Keratinocyte (primary cell): Measurements from ENCODE around the gene ANKUB1. TPM values are rescaled to one million over a fixed set of nuclear protein-coding genes. Genes with fewer than 3 reads are reported as not detected.

Experiments
- DNase-seq: peaks from one replicate; pipeline ENCODE4 v3.0.0-alpha.2; 2011; ENCODE audit warnings: low read depth, missing footprints, low spot score
- FAIRE-seq: peaks from 2 replicates; lab custom pipeline; 2011; peaks lifted over from hg19 to GRCh38; lab: Jason Lieb, UNC
- H2AFZ ChIP-seq: 2 replicates; pipeline ENCODE4 v1.6.0; 2012; ENCODE audit warnings: low read length, control low read depth, inconsistent platforms; ENCODE audit not compliant: control insufficient read depth
- H3K27ac ChIP-seq: 2 replicates; pipeline ENCODE4 v1.5.1; 2011; ENCODE audit warnings: low read length; ENCODE audit not compliant: control insufficient read depth, insufficient read depth
- H3K27me3 ChIP-seq: 3 replicates; pipeline ENCODE4 v1.6.0; 2011; ENCODE audit warnings: low read length; ENCODE audit not compliant: control insufficient read depth, insufficient read depth; ENCODE audit errors: extremely low read depth
- H3K36me3 ChIP-seq, 2 experiments: 2 replicates in 1 of 2; 3 replicates in 1 of 2; pipeline ENCODE4 v1.5.1; 2011; ENCODE audit warnings: low read length in 2 of 2, mild to moderate bottlenecking in 1 of 2; ENCODE audit not compliant: control insufficient read depth in 2 of 2, insufficient read depth in 2 of 2; ENCODE audit errors: extremely low read depth in 1 of 2
- H3K4me1 ChIP-seq: 3 replicates; pipeline ENCODE4 v1.5.1; 2011; ENCODE audit warnings: low read length; ENCODE audit not compliant: control insufficient read depth, insufficient read depth; ENCODE audit errors: extremely low read depth
- H3K4me2 ChIP-seq: 3 replicates; pipeline ENCODE4 v1.6.0; 2011; ENCODE audit warnings: low read depth, low read length; ENCODE audit not compliant: control insufficient read depth, insufficient read depth; ENCODE audit errors: extremely low read depth
- H3K4me3 ChIP-seq, 3 experiments: fragments of 200-600 bp in 1 of 3; sonication (generic) in 1 of 3; 2 replicates in 2 of 3; 3 replicates in 1 of 3; pipeline ENCODE4 v1.5.1; 2011 to 2016; ENCODE audit warnings: low read length in 3 of 3, mild to moderate bottlenecking in 3 of 3, control low read depth in 2 of 3, inconsistent platforms in 1 of 3, low read depth in 1 of 3, mixed read lengths in 1 of 3, mixed run types in 1 of 3, moderate library complexity in 1 of 3; ENCODE audit not compliant: control insufficient read depth in 2 of 3, insufficient read depth in 2 of 3; ENCODE audit errors: extremely low read depth in 1 of 3
- H3K79me2 ChIP-seq: 2 replicates; pipeline ENCODE4 v1.6.0; 2012; ENCODE audit warnings: low read length; ENCODE audit not compliant: control insufficient read depth, insufficient read depth
- H3K9ac ChIP-seq: 3 replicates; pipeline ENCODE4 v1.6.0; 2011; ENCODE audit warnings: low read length; ENCODE audit not compliant: control insufficient read depth, insufficient read depth; ENCODE audit errors: extremely low read depth
- H3K9me1 ChIP-seq: 3 replicates; pipeline ENCODE4 v1.6.0; 2011; ENCODE audit warnings: low read length; ENCODE audit not compliant: control insufficient read depth, insufficient read depth; ENCODE audit errors: extremely low read depth
- H3K9me3 ChIP-seq: 2 replicates; pipeline ENCODE4 v1.5.1; 2012; ENCODE audit warnings: low read depth, low read length; ENCODE audit not compliant: control insufficient read depth
- H4K20me1 ChIP-seq: 3 replicates; pipeline ENCODE4 v1.6.0; 2011; ENCODE audit warnings: low read length; ENCODE audit not compliant: control insufficient read depth, insufficient read depth; ENCODE audit errors: extremely low read depth
- EZH2 ChIP-seq: IDR thresholded peaks from one replicate; pipeline ENCODE4 v1.6.1; 2012; ENCODE audit warnings: inconsistent platforms, mild to moderate bottlenecking, low read length, moderate library complexity
- dilution Hi-C: fragments of 300-500 bp; cut with MboI; formaldehyde crosslinking; loops from one replicate; pipeline ENCODE4 v1.7.0; 2020; ENCODE audit warnings: low sequenced_read_pairs; ENCODE audit not compliant: extremely low pct_ligation_motif_present
- polyA plus RNA-seq, 5 experiments: library from polyadenylated mRNA; depleted of rRNA in 3 of 5; stranded (reverse) in 3 of 5; stranded (forward) in 1 of 5; unstranded in 1 of 5; fragments of >200 nt; gene quantifications; 1 replicate in 1 of 5; 2 replicates in 3 of 5; 3 replicates in 1 of 5; pipeline versions ENCODE4 v1.2.1 to v1.2.3, GENCODE V29; 2011 to 2012; ENCODE audit warnings: missing spikeins in 2 of 5, low read depth in 1 of 5, low replicate concordance in 1 of 5
- TF ChIP-seq, protein P1 (sequence below), 3 experiments: IDR thresholded peaks in 1 of 3; conservative IDR thresholded peaks in 1 of 3; optimal IDR thresholded peaks in 1 of 3; 2 replicates in 2 of 3; 3 replicates in 1 of 3; pipeline versions ENCODE3 to v1.5.1; 2011; ENCODE audit warnings: low read length in 3 of 3, mild to moderate bottlenecking in 3 of 3, moderate library complexity in 2 of 3, control low read depth in 1 of 3, inconsistent platforms in 1 of 3; ENCODE audit not compliant: insufficient read depth in 2 of 3; ENCODE audit errors: extremely low read depth in 1 of 3

Gene ANKUB1
- polyA plus RNA-seq, 1 donor (not counting 4 experiments of a cell fraction or from before 2014, with no cell fraction given): 0.66 TPM

DNA sequence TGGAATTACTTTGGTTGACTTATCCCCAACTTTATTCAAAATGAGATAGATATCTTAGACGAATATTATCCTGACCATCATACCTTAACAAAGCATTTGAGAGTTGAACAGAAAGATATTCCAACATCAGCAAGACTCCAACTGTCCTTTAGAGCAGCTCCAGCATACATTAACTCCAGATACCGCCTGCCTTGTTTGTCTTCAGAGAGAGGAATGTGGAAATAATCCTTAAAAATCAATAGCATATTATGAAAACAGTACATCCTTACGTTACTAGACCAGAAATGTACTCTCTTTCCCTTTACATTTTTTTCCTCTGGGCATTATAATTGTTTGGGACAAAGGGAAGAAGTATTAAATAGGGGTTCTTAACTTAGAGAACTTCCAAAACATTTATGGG, 1.7 kb downstream of the ANKUB1 start:
- H3K36me3 ChIP-seq: no peaks in the 10 kb centered on the region
- H3K4me3 ChIP-seq: no peak overlapping the region
- peak overlapping the region; percentile 54 for H3K4me2 ChIP-seq
- dilution Hi-C loops: no loop called here
- H3K9me3 ChIP-seq: no peaks in the 10 kb centered on the region
- no peak for DNase-seq
- FAIRE-seq: no peak
- no peaks in the 10 kb centered on the region for H3K79me2 ChIP-seq
- H4K20me1 ChIP-seq: no peaks in the 10 kb centered on the region
- TF ChIP-seq, protein P1, sequence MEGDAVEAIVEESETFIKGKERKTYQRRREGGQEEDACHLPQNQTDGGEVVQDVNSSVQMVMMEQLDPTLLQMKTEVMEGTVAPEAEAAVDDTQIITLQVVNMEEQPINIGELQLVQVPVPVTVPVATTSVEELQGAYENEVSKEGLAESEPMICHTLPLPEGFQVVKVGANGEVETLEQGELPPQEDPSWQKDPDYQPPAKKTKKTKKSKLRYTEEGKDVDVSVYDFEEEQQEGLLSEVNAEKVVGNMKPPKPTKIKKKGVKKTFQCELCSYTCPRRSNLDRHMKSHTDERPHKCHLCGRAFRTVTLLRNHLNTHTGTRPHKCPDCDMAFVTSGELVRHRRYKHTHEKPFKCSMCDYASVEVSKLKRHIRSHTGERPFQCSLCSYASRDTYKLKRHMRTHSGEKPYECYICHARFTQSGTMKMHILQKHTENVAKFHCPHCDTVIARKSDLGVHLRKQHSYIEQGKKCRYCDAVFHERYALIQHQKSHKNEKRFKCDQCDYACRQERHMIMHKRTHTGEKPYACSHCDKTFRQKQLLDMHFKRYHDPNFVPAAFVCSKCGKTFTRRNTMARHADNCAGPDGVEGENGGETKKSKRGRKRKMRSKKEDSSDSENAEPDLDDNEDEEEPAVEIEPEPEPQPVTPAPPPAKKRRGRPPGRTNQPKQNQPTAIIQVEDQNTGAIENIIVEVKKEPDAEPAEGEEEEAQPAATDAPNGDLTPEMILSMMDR (optimal IDR thresholded peaks at IDR 0.05 in 1 of 3, IDR thresholded peaks at IDR 0.05 in 1 of 3, conservative IDR thresholded peaks at IDR 0.05 in 1 of 3; ENCODE audit: extremely low read depth in 1 of 3, insufficient read depth in 2 of 3, low read length in 3 of 3): no peak
- no peak for TF ChIP-seq EZH2
- H3K27me3 ChIP-seq: no peaks in the 10 kb centered on the region
- peaks cover 23% of the 10 kb centered on the region for H3K4me1 ChIP-seq
- no peaks in the 10 kb centered on the region for H3K9me1 ChIP-seq
- H3K27ac ChIP-seq: peak overlapping the region; percentile 4
- H2AFZ ChIP-seq: no peak overlapping the region
- H3K9ac ChIP-seq: no peak overlapping the region

DNA sequence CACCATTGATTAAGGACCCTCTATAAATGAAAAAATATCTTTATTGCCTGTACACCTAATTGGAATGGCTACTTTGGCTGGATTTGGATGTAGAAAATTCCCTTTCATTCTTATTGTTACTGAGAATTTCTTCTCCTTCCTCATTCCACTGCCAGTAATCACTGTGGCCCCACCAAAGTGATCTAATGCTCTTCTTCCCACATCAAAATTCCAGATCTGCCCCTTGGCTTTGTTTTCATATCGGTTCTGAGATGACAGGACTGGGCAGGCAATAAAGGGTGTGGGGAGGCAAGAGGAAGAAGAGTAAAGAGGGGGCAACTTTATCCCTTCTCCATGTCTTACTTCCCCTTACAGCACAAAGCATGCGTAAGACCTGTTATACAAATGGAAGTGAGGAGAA, 2.1 kb downstream of the ANKUB1 start:
- FAIRE-seq (peak; percentile 84), DNase-seq (no peak)
- TF ChIP-seq EZH2: no peak
- TF ChIP-seq, protein P1 (optimal IDR thresholded peaks at IDR 0.05 in 1 of 3, IDR thresholded peaks at IDR 0.05 in 1 of 3, conservative IDR thresholded peaks at IDR 0.05 in 1 of 3; ENCODE audit: extremely low read depth in 1 of 3, insufficient read depth in 2 of 3, low read length in 3 of 3): no peak
- Histone ChIP-seq H3K4me3 (no peak overlapping the region), H3K4me2 (peak overlapping the region; percentile 54), H2AFZ (peak overlapping the region; percentile 48), H3K27me3 (no peaks in the 10 kb centered on the region), H3K9ac (no peak overlapping the region), H3K79me2 (no peaks in the 10 kb centered on the region), H3K27ac (peak overlapping the region; percentile 4), H3K4me1 (peaks cover 23% of the 10 kb centered on the region), H4K20me1 (no peaks in the 10 kb centered on the region), H3K9me3 (no peaks in the 10 kb centered on the region), H3K9me1 (no peaks in the 10 kb centered on the region), H3K36me3 (no peaks in the 10 kb centered on the region)
- dilution Hi-C loops: no loop called here
